Globus pallidus (tissue), 1 donor: ENCODE measurements around the gene EVX1.

Experiments
- DNase-seq: peaks from one replicate; pipeline ENCODE4 v3.0.0-alpha.2; 2015; ENCODE audit warnings: low spot score

The EVX1 gene

GRCh38 chr7:27242555-27243339 lies at the start of gene EVX1:
EVX1 (plus strand) TSS chr7:27242802; CDS start chr7:27243031, 229 bp downstream.
- DNase-seq = no peak

GRCh38 chr7:27193335-27194001 lies 49.1 kb upstream of the EVX1 start:
- no peak for DNase-seq

- no peak for DNase-seq
These were observed 48.6 kb upstream of the EVX1 start for GRCh38 chr7:27194002-27194352.

- no peak for DNase-seq
These were observed 47.8 kb upstream of the EVX1 start for GRCh38 chr7:27194686-27195379.

- DNase-seq = peak; percentile 82
These were observed 46.3 kb upstream of the EVX1 start for GRCh38 chr7:27196287-27196767.

- DNase-seq = no peak
These were observed 45.2 kb upstream of the EVX1 start for GRCh38 chr7:27197137-27198042.

GRCh38 chr7:27198138-27198841 lies 44.3 kb upstream of the EVX1 start:
- DNase-seq = no peak

- DNase-seq = no peak
These were observed 43.5 kb upstream of the EVX1 start for GRCh38 chr7:27198871-27199801.

GRCh38 chr7:27199849-27200760 lies 42.5 kb upstream of the EVX1 start, which contains the start of gene HOXA13:
HOXA13 (minus strand) TSS chr7:27200091; CDS start chr7:27200077, 14 bp downstream.
- DNase-seq = no peak

- peak; percentile 33 for DNase-seq
These were observed 41.6 kb upstream of the EVX1 start for GRCh38 chr7:27200761-27201579.

GRCh38 chr7:27201580-27202017 lies 41.0 kb upstream of the EVX1 start:
- no peak for DNase-seq

- no peak for DNase-seq
These were observed 40.4 kb upstream of the EVX1 start for GRCh38 chr7:27202018-27202861.

- no peak for DNase-seq
These were observed 39.8 kb upstream of the EVX1 start for GRCh38 chr7:27202862-27203134.

- no peak for DNase-seq
These were observed 39.1 kb upstream of the EVX1 start for GRCh38 chr7:27203365-27203953.

GRCh38 chr7:27203964-27204594 lies 38.5 kb upstream of the EVX1 start:
- DNase-seq = no peak

GRCh38 chr7:27204851-27205322 lies 37.7 kb upstream of the EVX1 start:
- DNase-seq = no peak
